ENCODE measurements around the gene SPN.
A peak's percentile ranks its signal among the peaks of the same experiment; 100 is the strongest.
"Not testable (repeated sequence)": the region's sequence is repeated elsewhere in the genome, so short reads cannot be mapped to it uniquely, and the experiment has no call there.

SPN gene

GRCh38 chr16:29636368-29636767 is 26.7 kb upstream of the SPN start:
- DNase-seq (ENCODE audit: low spot score in 2 of 2); H3K4me3 Mint-ChIP-seq; H3K4me1 Mint-ChIP-seq; ATAC-seq (ENCODE audit: low read depth); H3K27ac Mint-ChIP-seq; H3K27me3 Mint-ChIP-seq; H3K9me3 Mint-ChIP-seq; H3K36me3 Mint-ChIP-seq: not testable (repeated sequence)

GRCh38 chr16:29638751-29639150 is 24.3 kb upstream of the SPN start:
- not testable (repeated sequence) for H3K27ac Mint-ChIP-seq; ATAC-seq (ENCODE audit: low read depth); H3K36me3 Mint-ChIP-seq; H3K27me3 Mint-ChIP-seq; H3K4me3 Mint-ChIP-seq; H3K4me1 Mint-ChIP-seq; H3K9me3 Mint-ChIP-seq; DNase-seq (ENCODE audit: low spot score in 2 of 2)

- no peak for ATAC-seq (ENCODE audit: low read depth)
- no peaks in the 10 kb centered on the region for H3K27me3 Mint-ChIP-seq
Measured at GRCh38 chr16:29641561-29641960, 21.5 kb upstream of the SPN start.

GRCh38 chr16:29643596-29643995 is 19.5 kb upstream of the SPN start:
- Mint-ChIP-seq H3K27ac (peak overlapping the region; percentile 9), H3K9me3 (peaks cover 2% of the 10 kb centered on the region), H3K36me3 (no peaks in the 10 kb centered on the region), H3K27me3 (no peaks in the 10 kb centered on the region), H3K4me1 (peaks cover 23% of the 10 kb centered on the region), H3K4me3 (no peak overlapping the region)
- DNase-seq (ENCODE audit: low spot score in 2 of 2), result no peak
- no peak for ATAC-seq (ENCODE audit: low read depth)

More at GRCh38 chr16:29641561-29641960, 21.5 kb upstream of the SPN start:
- H3K27ac Mint-ChIP-seq, result no peak overlapping the region
- peaks cover 2% of the 10 kb centered on the region for H3K9me3 Mint-ChIP-seq
- H3K4me1 Mint-ChIP-seq, result peaks cover 23% of the 10 kb centered on the region
- H3K36me3 Mint-ChIP-seq, result no peaks in the 10 kb centered on the region
- DNase-seq (ENCODE audit: low spot score in 2 of 2), result no peak
- no peak overlapping the region for H3K4me3 Mint-ChIP-seq

GRCh38 chr16:29644338-29644857 is 18.6 kb upstream of the SPN start:
- peak; percentile 32 for ATAC-seq (ENCODE audit: low read depth)
- peak overlapping the region; percentile 81 for H3K27ac Mint-ChIP-seq
- peak overlapping the region; percentile 30 for H3K4me3 Mint-ChIP-seq

GRCh38 chr16:29644973-29645693 is 17.9 kb upstream of the SPN start:
- no peak for DNase-seq (ENCODE audit: low spot score in 2 of 2)
- Mint-ChIP-seq H3K4me1 (peaks cover 25% of the 10 kb centered on the region), H3K9me3 (peaks cover 2% of the 10 kb centered on the region), H3K36me3 (no peaks in the 10 kb centered on the region), H3K27me3 (no peaks in the 10 kb centered on the region), H3K27ac (peak overlapping the region; percentile 81), H3K4me3 (peak overlapping the region; percentile 63)
- ATAC-seq (ENCODE audit: low read depth), result peak; percentile 83

More at GRCh38 chr16:29644338-29644857, 18.6 kb upstream of the SPN start:
- no peaks in the 10 kb centered on the region for H3K36me3 Mint-ChIP-seq
- H3K9me3 Mint-ChIP-seq, result peaks cover 2% of the 10 kb centered on the region
- peaks cover 23% of the 10 kb centered on the region for H3K4me1 Mint-ChIP-seq
- DNase-seq (ENCODE audit: low spot score in 2 of 2), result no peak
- H3K27me3 Mint-ChIP-seq, result no peaks in the 10 kb centered on the region

- H3K9me3 Mint-ChIP-seq, result peaks cover 2% of the 10 kb centered on the region
- H3K4me3 Mint-ChIP-seq, result peak overlapping the region; percentile 63
- ATAC-seq (ENCODE audit: low read depth) (peak; percentile 56), DNase-seq (ENCODE audit: low spot score in 2 of 2) (no peak)
- no peaks in the 10 kb centered on the region for H3K27me3 Mint-ChIP-seq
- no peaks in the 10 kb centered on the region for H3K36me3 Mint-ChIP-seq
- peaks cover 22% of the 10 kb centered on the region for H3K4me1 Mint-ChIP-seq
- peak overlapping the region; percentile 81 for H3K27ac Mint-ChIP-seq
Measured at GRCh38 chr16:29645694-29646187, 17.3 kb upstream of the SPN start.

- no peaks in the 10 kb centered on the region for H3K27me3 Mint-ChIP-seq
- DNase-seq (ENCODE audit: low spot score in 2 of 2) (no peak), ATAC-seq (ENCODE audit: low read depth) (no peak)
- H3K4me3 Mint-ChIP-seq, result no peak overlapping the region
- no peaks in the 10 kb centered on the region for H3K36me3 Mint-ChIP-seq
- H3K9me3 Mint-ChIP-seq, result peaks cover 2% of the 10 kb centered on the region
- no peak overlapping the region for H3K27ac Mint-ChIP-seq
- peaks cover 20% of the 10 kb centered on the region for H3K4me1 Mint-ChIP-seq
Measured at GRCh38 chr16:29646947-29647346, 16.1 kb upstream of the SPN start.

GRCh38 chr16:29649588-29650494 is 13.2 kb upstream of the SPN start:
- peaks cover 21% of the 10 kb centered on the region for H3K4me1 Mint-ChIP-seq
- H3K4me3 Mint-ChIP-seq, result no peak overlapping the region
- DNase-seq (ENCODE audit: low spot score in 2 of 2) (no peak), ATAC-seq (ENCODE audit: low read depth) (no peak)
- no peaks in the 10 kb centered on the region for H3K27me3 Mint-ChIP-seq
- H3K9me3 Mint-ChIP-seq, result peaks cover 2% of the 10 kb centered on the region
- no peak overlapping the region for H3K27ac Mint-ChIP-seq
- H3K36me3 Mint-ChIP-seq, result no peaks in the 10 kb centered on the region

- ATAC-seq (ENCODE audit: low read depth) (no peak), DNase-seq (ENCODE audit: low spot score in 2 of 2) (no peak)
- peaks cover 16% of the 10 kb centered on the region for H3K4me1 Mint-ChIP-seq
- H3K36me3 Mint-ChIP-seq, result no peaks in the 10 kb centered on the region
- no peak overlapping the region for H3K27ac Mint-ChIP-seq
- no peaks in the 10 kb centered on the region for H3K27me3 Mint-ChIP-seq
- H3K9me3 Mint-ChIP-seq, result no peaks in the 10 kb centered on the region
- H3K4me3 Mint-ChIP-seq, result no peak overlapping the region
Measured at GRCh38 chr16:29650771-29651170, 12.3 kb upstream of the SPN start.

GRCh38 chr16:29651774-29652349 is 11.2 kb upstream of the SPN start:
- no peaks in the 10 kb centered on the region for H3K9me3 Mint-ChIP-seq
- DNase-seq (ENCODE audit: low spot score in 2 of 2) (no peak), ATAC-seq (ENCODE audit: low read depth) (no peak)
- no peak overlapping the region for H3K27ac Mint-ChIP-seq
- peaks cover 15% of the 10 kb centered on the region for H3K4me1 Mint-ChIP-seq
- H3K4me3 Mint-ChIP-seq, result no peak overlapping the region
- no peaks in the 10 kb centered on the region for H3K36me3 Mint-ChIP-seq
- no peaks in the 10 kb centered on the region for H3K27me3 Mint-ChIP-seq

- peak overlapping the region; percentile 8 for H3K4me3 Mint-ChIP-seq
- peaks cover 15% of the 10 kb centered on the region for H3K4me1 Mint-ChIP-seq
- H3K27me3 Mint-ChIP-seq, result no peaks in the 10 kb centered on the region
- peak; percentile 99 for ATAC-seq (ENCODE audit: low read depth)
- peak in 1 of 2 donors; percentile 42 for DNase-seq (ENCODE audit: low spot score in 2 of 2)
- no peak overlapping the region for H3K27ac Mint-ChIP-seq
- no peaks in the 10 kb centered on the region for H3K36me3 Mint-ChIP-seq
- no peaks in the 10 kb centered on the region for H3K9me3 Mint-ChIP-seq
Measured at GRCh38 chr16:29653471-29653870, 9.6 kb upstream of the SPN start.

- H3K27ac Mint-ChIP-seq, result not testable (repeated sequence)
Measured at GRCh38 chr16:29653890-29654289, 9.2 kb upstream of the SPN start.

More at GRCh38 chr16:29653890-29654289, 9.2 kb upstream of the SPN start:
- H3K9me3 Mint-ChIP-seq; H3K4me3 Mint-ChIP-seq; ATAC-seq (ENCODE audit: low read depth); DNase-seq (ENCODE audit: low spot score in 2 of 2); H3K27me3 Mint-ChIP-seq; H3K36me3 Mint-ChIP-seq: not testable (repeated sequence)
- peaks cover 15% of the 10 kb centered on the region for H3K4me1 Mint-ChIP-seq

Measured in memory B cell (primary cell).